Endothelial cell (in vitro differentiated cells): ENCODE data around the gene AHRR. TPM values are rescaled to one million over a fixed set of nuclear protein-coding genes. Genes with fewer than 3 reads are reported as not detected.

Experiments
- DNase-seq: peaks from one replicate; pipeline ENCODE4 v3.0.0; 2021; ENCODE audit warnings: low spot score
- H3K27ac Mint-ChIP-seq: one replicate; pipeline ENCODE4 v1.8.0; 2021; ENCODE audit warnings: mixed read lengths, inconsistent platforms; ENCODE audit not compliant: unreplicated experiment
- H3K27me3 Mint-ChIP-seq: one replicate; pipeline ENCODE4 v1.8.0; 2021; ENCODE audit warnings: mild to moderate bottlenecking, moderate library complexity, mixed read lengths, inconsistent platforms; ENCODE audit not compliant: unreplicated experiment
- H3K36me3 Mint-ChIP-seq: one replicate; pipeline ENCODE4 v1.8.0; 2021; ENCODE audit warnings: mild to moderate bottlenecking, low read depth, mixed read lengths, inconsistent platforms; ENCODE audit not compliant: unreplicated experiment
- H3K4me1 Mint-ChIP-seq: one replicate; pipeline ENCODE4 v1.8.0; 2021; ENCODE audit warnings: mild to moderate bottlenecking, mixed read lengths, inconsistent platforms; ENCODE audit not compliant: unreplicated experiment
- H3K4me3 Mint-ChIP-seq: one replicate; pipeline ENCODE4 v1.8.0; 2021; ENCODE audit warnings: mild to moderate bottlenecking, mixed read lengths, inconsistent platforms; ENCODE audit not compliant: unreplicated experiment
- H3K9me3 Mint-ChIP-seq: one replicate; pipeline ENCODE4 v1.8.0; 2021; ENCODE audit warnings: mixed read lengths, inconsistent platforms; ENCODE audit not compliant: unreplicated experiment
- total RNA-seq: library from RNA; stranded (reverse); fragmentation: NEBNext Ultra II Directional; extraction: Animal tissue kit (Norgen Biotek cat#: 25700); gene quantifications from one replicate; pipeline ENCODE4 v1.2.1, GENCODE V29; 2021; ENCODE audit not compliant: unreplicated experiment
- TF ChIP-seq, protein P1 (sequence below): fragments of 200-600 bp; sonication (generic); IDR thresholded peaks from one replicate; pipeline ENCODE4 v1.5.0; 2021; ENCODE audit warnings: antibody characterized with exemption; ENCODE audit not compliant: unreplicated experiment

AHRR gene
- total RNA-seq, 1 donor from 2014 or later: 8.7 TPM

DNA sequence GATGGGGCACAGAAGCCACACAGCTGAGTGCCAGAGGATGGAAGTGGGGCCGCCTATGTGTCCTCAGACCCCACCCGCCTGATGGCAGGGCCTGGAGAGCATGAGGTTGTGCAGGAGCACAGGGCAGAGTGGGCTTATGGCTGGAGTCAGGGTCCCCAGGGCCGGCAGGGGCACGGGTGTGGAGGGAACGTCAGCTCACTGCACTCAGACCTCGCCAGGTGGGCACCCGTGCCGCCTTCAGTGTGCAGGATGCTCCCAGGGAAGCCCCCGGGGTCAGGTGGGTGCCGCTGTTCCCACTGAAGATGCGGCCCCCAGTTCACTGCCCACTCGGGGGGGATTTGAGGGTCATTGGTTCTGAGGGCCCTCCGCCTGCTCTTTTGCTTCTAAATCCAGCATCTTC is 156.4 kb downstream of the AHRR start:
- no peak for DNase-seq
- TF ChIP-seq, protein P1, sequence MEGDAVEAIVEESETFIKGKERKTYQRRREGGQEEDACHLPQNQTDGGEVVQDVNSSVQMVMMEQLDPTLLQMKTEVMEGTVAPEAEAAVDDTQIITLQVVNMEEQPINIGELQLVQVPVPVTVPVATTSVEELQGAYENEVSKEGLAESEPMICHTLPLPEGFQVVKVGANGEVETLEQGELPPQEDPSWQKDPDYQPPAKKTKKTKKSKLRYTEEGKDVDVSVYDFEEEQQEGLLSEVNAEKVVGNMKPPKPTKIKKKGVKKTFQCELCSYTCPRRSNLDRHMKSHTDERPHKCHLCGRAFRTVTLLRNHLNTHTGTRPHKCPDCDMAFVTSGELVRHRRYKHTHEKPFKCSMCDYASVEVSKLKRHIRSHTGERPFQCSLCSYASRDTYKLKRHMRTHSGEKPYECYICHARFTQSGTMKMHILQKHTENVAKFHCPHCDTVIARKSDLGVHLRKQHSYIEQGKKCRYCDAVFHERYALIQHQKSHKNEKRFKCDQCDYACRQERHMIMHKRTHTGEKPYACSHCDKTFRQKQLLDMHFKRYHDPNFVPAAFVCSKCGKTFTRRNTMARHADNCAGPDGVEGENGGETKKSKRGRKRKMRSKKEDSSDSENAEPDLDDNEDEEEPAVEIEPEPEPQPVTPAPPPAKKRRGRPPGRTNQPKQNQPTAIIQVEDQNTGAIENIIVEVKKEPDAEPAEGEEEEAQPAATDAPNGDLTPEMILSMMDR: no peak
- no peaks in the 10 kb centered on the region for H3K4me1 Mint-ChIP-seq
- H3K36me3 Mint-ChIP-seq: no peaks in the 10 kb centered on the region
- no peaks in the 10 kb centered on the region for H3K9me3 Mint-ChIP-seq
- peaks cover 15% of the 10 kb centered on the region for H3K27me3 Mint-ChIP-seq
- no peak overlapping the region for H3K27ac Mint-ChIP-seq
- no peak overlapping the region for H3K4me3 Mint-ChIP-seq

DNA sequence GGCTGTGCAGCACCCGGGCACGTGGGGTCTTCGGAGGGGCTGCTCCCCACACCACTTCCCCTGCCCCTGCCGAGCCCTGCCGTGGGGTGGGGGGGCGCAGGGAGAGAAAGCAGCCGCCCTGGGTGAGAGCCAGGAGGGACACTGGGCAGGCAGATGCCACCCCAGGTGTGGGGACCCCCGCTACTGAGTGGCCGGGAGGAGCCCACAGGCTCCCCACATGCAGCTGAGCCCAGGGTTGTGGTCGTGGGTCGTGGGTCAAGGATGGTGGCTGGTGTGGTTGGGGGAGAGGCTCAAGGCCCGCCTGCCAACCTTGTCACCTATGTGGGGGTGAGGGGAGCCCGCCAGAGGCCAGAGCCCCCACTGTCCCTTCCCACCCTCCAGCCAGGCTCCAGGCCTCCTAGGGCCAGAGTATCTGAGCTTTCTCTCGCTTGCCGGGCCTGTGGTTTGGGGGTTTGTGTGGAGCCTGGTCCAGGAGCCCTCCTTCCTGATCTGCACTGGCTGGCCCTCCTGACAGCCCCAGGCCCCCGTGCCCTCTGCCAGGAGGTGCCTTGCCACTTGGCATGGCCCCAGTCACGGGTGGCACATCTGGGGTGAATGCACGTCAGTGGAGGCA is 157.0 kb downstream of the AHRR start:
- H3K9me3 Mint-ChIP-seq: no peaks in the 10 kb centered on the region
- H3K27me3 Mint-ChIP-seq: peaks cover 15% of the 10 kb centered on the region
- no peaks in the 10 kb centered on the region for H3K4me1 Mint-ChIP-seq
- H3K36me3 Mint-ChIP-seq: no peaks in the 10 kb centered on the region
- DNase-seq: no peak
- TF ChIP-seq, protein P1: no peak
- H3K4me3 Mint-ChIP-seq: no peak overlapping the region
- no peak overlapping the region for H3K27ac Mint-ChIP-seq

DNA sequence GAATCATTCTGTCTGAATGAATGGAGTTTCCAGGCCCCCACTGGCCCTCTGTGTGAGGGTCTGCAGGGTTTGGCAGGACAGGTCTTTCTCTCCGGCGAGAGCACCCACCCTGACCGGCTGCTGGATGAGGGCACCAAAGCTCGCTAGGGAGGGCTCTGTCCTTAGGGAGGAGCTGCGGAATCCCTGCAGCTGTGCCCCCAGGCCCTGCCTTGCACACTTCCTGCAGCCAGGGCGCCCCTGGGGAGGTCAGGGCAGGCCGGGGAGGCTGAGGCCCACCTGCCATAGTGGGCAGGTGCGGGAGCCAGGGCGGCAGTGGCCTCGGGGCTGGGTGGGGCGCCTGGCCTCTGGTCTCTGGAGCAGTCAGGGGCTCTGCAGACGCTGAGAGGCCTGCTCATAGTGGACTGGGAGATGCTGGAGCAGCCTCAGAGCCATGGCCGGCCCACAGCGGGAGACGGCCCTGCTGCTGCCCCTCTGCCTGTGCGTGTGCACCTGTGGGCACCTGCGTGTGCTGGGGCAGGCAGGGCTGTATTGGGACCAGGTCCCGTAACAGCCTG is 157.5 kb downstream of the AHRR start:
- no peaks in the 10 kb centered on the region for H3K4me1 Mint-ChIP-seq
- no peak for DNase-seq
- TF ChIP-seq, protein P1: no peak
- no peak overlapping the region for H3K4me3 Mint-ChIP-seq
- no peaks in the 10 kb centered on the region for H3K36me3 Mint-ChIP-seq
- H3K27ac Mint-ChIP-seq: no peak overlapping the region
- no peaks in the 10 kb centered on the region for H3K9me3 Mint-ChIP-seq
- peaks cover 12% of the 10 kb centered on the region for H3K27me3 Mint-ChIP-seq

DNA sequence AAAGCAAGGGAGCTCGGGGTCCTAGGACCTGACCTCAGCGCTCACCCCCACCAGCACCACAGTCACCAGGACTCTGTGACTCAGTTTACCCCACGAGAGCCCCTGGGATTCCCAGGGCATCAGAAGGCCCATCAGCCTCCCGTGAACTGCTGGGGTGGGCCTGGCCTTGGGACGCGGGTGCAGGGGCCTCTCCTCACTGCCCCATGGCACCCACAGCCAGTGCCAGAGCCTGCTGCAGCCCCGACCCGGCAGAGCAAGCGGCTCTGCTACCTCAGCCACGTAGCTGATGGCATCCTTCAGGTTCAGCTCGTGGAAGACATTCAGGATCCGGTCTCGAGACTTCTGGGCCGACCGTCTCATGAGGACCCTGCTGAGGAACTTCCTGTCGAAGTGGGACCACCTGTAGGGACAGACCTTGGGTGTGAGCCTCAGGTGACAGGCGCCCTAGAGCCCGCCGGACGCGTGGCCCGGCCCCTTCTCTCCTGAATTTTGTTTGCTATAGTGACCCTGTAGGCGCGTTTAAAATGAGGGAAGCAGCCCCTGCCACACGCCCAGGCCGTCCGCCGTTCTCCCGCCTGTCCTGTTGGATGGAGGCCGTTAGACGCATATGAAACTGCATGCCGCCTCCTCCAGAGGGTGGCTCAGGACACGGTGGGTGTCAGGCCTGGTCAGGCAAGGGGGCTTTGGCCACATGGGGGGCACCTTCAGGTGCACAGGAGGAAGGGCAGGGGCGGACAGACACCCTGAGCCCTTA is 158.2 kb downstream of the AHRR start:
- Mint-ChIP-seq H3K27me3 (peaks cover 12% of the 10 kb centered on the region), H3K4me3 (no peak overlapping the region), H3K4me1 (no peaks in the 10 kb centered on the region), H3K36me3 (no peaks in the 10 kb centered on the region), H3K9me3 (no peaks in the 10 kb centered on the region), H3K27ac (no peak overlapping the region)
- TF ChIP-seq, protein P1: no peak
- no peak for DNase-seq

DNA sequence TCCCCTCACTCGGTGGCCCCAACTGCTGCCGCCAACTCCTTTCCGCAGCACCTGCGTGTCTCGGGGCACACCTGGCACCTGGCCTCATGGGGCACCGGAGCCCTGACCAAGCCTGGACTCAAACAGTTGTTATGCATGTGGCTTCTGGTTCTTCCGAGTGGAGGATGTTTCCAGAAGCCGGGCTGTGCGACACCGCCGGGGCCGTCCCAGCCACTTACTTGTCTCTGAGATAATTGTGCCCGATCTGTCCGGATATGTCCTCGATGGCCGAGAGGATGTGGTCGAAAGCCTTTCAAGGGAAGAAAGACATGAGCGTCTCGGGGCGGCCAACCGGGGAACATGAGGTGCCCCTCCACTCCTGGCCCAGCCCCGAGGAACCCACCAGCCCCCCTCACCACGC is 159.8 kb downstream of the AHRR start:
- Mint-ChIP-seq H3K27ac (no peak overlapping the region), H3K9me3 (no peaks in the 10 kb centered on the region), H3K36me3 (no peaks in the 10 kb centered on the region), H3K27me3 (peaks cover 9% of the 10 kb centered on the region), H3K4me3 (no peak overlapping the region), H3K4me1 (no peaks in the 10 kb centered on the region)
- TF ChIP-seq, protein P1: no peak
- no peak for DNase-seq
